Kidney (tissue), 14 donors: ENCODE results near the gene PSORS1C2. TPM values are rescaled to one million over a fixed set of nuclear protein-coding genes. Genes with fewer than 3 reads are reported as not detected.

ENCODE experiments used
- DNase-seq, 5 donors: peaks; one replicate each; pipeline ENCODE4 v3.0.0-alpha.2; 2013 to 2020
- FAIRE-seq: peaks from 2 replicates; lab custom pipeline; 2012; peaks lifted over from hg19 to GRCh38; lab: Jason Lieb, UNC
- H3K27ac ChIP-seq, 2 donors: one replicate each; pipeline ENCODE4 v1.7.0; 2013; ENCODE audit warnings: low read depth in 2 of 2, low read length in 2 of 2, inconsistent platforms in 1 of 2
- H3K27me3 ChIP-seq: one replicate; pipeline ENCODE4 v1.7.1; 2013; ENCODE audit warnings: low read length, inconsistent platforms; ENCODE audit not compliant: control insufficient read depth, insufficient read depth
- H3K36me3 ChIP-seq, 3 donors: one replicate each; pipeline versions ENCODE4 v1.7.0 to v1.7.1; 2013; ENCODE audit warnings: low read length in 3 of 3, control low read depth in 1 of 3, inconsistent platforms in 1 of 3; ENCODE audit not compliant: insufficient read depth in 3 of 3, control insufficient read depth in 2 of 3
- H3K4me1 ChIP-seq, 3 donors: one replicate each; pipeline versions ENCODE4 v1.7.0 to v1.7.1; 2013; ENCODE audit warnings: low read length in 3 of 3, inconsistent platforms in 1 of 3, low read depth in 1 of 3; ENCODE audit not compliant: control insufficient read depth in 2 of 3, insufficient read depth in 2 of 3
- H3K4me3 ChIP-seq, 3 donors: one replicate each; pipeline versions ENCODE4 v1.7.0 to v1.8.1; 2013; ENCODE audit warnings: low read length in 3 of 3, control low read depth in 1 of 3, inconsistent platforms in 1 of 3
- H3K9ac ChIP-seq, 3 donors: one replicate each; pipeline versions ENCODE4 v1.7.0 to v1.7.1; 2013; ENCODE audit warnings: low read length in 3 of 3, control low read depth in 1 of 3, inconsistent platforms in 1 of 3
- H3K9me3 ChIP-seq, 3 donors: one replicate each; pipeline versions ENCODE4 v1.7.0 to v1.7.1; 2013; ENCODE audit warnings: low read length in 3 of 3, control low read depth in 1 of 3, inconsistent platforms in 1 of 3; ENCODE audit not compliant: control insufficient read depth in 2 of 3, insufficient read depth in 1 of 3
- intact Hi-C: fragments of 100-400 bp; cut with DNase I; formaldehyde crosslinking; loops from one replicate; pipeline ENCODE4 v1.11.1; 2022
- polyA plus RNA-seq: library from polyadenylated mRNA; stranded (reverse); fragments of 350-450 nt; fragmentation: Illumina TruSeq; extraction: RNeasy Lipid Tissue Mini Kit (QIAGEN cat#74804); gene quantifications from one replicate; pipeline ENCODE4 v1.2.3, GENCODE V29; 2014; ENCODE audit warnings: low read depth, low replicate concordance; ENCODE audit not compliant: insufficient read depth
- total RNA-seq: library from RNA; stranded (reverse); fragmentation: NEBNext Ultra II Directional; extraction: Animal tissue kit (Norgen Biotek cat#: 25700); gene quantifications from one replicate; pipeline ENCODE4 v1.2.1, GENCODE V29; 2021
- TF ChIP-seq, protein P1 (sequence below): IDR thresholded peaks from 3 replicates; pipeline ENCODE4 v1.5.1; 2012; ENCODE audit warnings: mild to moderate bottlenecking, moderate library complexity, borderline replicate concordance; ENCODE audit not compliant: insufficient read depth; ENCODE audit errors: extremely low read depth
- donor health status: control.
- donor health status: control.
- donor health status: control.
- donor health status: control.
- donor health status: control.
- donor health status: DM: yes; HTN: yes; CAD: no.
- donor health status: Normal renal cell carcinoma (clear cell type).

Gene PSORS1C2
- total and polyA plus RNA-seq, 2 donors from 2014 or later: not detected

GRCh38 chr6:31131595-31131994 lies 7.3 kb downstream of the PSORS1C2 start:
- Histone ChIP-seq H3K27ac (no peak overlapping the region), H3K9ac (no peak overlapping the region), H3K27me3 (no peaks in the 10 kb centered on the region), H3K4me3 (no peak overlapping the region), H3K36me3 (no peaks in the 10 kb centered on the region), H3K9me3 (no peaks in the 10 kb centered on the region), H3K4me1 (no peaks in the 10 kb centered on the region)
- DNase-seq (no peak), FAIRE-seq (no peak)
- intact Hi-C loops: no loop called here
- TF ChIP-seq, protein P1, sequence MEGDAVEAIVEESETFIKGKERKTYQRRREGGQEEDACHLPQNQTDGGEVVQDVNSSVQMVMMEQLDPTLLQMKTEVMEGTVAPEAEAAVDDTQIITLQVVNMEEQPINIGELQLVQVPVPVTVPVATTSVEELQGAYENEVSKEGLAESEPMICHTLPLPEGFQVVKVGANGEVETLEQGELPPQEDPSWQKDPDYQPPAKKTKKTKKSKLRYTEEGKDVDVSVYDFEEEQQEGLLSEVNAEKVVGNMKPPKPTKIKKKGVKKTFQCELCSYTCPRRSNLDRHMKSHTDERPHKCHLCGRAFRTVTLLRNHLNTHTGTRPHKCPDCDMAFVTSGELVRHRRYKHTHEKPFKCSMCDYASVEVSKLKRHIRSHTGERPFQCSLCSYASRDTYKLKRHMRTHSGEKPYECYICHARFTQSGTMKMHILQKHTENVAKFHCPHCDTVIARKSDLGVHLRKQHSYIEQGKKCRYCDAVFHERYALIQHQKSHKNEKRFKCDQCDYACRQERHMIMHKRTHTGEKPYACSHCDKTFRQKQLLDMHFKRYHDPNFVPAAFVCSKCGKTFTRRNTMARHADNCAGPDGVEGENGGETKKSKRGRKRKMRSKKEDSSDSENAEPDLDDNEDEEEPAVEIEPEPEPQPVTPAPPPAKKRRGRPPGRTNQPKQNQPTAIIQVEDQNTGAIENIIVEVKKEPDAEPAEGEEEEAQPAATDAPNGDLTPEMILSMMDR: no peak

DNA sequence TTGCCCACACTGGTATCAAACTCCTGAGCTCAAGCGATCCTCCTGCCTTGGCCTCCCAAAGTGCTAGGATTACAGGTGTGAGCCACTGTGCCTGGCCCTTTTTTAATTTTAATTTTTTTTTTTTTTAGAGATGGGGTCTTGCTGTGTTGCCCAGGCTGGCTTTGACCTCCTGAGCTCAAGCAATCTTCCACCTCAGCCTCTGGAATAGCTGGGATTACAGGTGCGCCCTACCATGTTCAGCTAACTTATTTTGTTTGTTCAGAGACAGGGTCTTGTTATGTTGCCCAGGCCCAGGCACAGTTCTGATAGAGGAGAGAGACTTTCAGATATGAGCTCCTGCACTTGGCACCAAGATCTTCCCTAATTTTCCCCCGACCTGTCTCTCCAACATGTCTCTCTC lies 8.1 kb downstream of the PSORS1C2 start:
- no peak for DNase-seq
- no peak overlapping the region for H3K27ac ChIP-seq
- no peak overlapping the region for H3K9ac ChIP-seq
- TF ChIP-seq, protein P1: no peak
- H3K9me3 ChIP-seq: no peaks in the 10 kb centered on the region
- H3K4me3 ChIP-seq: no peak overlapping the region
- no peaks in the 10 kb centered on the region for H3K4me1 ChIP-seq
- H3K36me3 ChIP-seq: no peaks in the 10 kb centered on the region
- H3K27me3 ChIP-seq: no peaks in the 10 kb centered on the region
- no peak for FAIRE-seq
- intact Hi-C loops: no loop called here

- TF ChIP-seq, protein P1: no peak
- Histone ChIP-seq H3K4me3 (no peak overlapping the region), H3K9ac (no peak overlapping the region), H3K27me3 (no peaks in the 10 kb centered on the region), H3K4me1 (no peaks in the 10 kb centered on the region), H3K36me3 (no peaks in the 10 kb centered on the region), H3K27ac (no peak overlapping the region), H3K9me3 (no peaks in the 10 kb centered on the region)
- FAIRE-seq (no peak), DNase-seq (no peak)
- intact Hi-C loops: no loop called here
Observed at GRCh38 chr6:31129130-31129529, 9.7 kb downstream of the PSORS1C2 start.

GRCh38 chr6:31128093-31128676 lies 10.7 kb downstream of the PSORS1C2 start:
- Histone ChIP-seq H3K9me3 (no peaks in the 10 kb centered on the region), H3K4me1 (peaks cover 0 to 1% (median 0%) of the 10 kb centered on the region in 3 donors), H3K27ac (no peak overlapping the region), H3K9ac (no peak overlapping the region), H3K27me3 (no peaks in the 10 kb centered on the region), H3K36me3 (no peaks in the 10 kb centered on the region), H3K4me3 (no peak overlapping the region)
- FAIRE-seq: no peak
- peak in 4 of 5 donors; percentile 61 to 74 (median 66) for DNase-seq
- intact Hi-C loops: no loop called here
- TF ChIP-seq, protein P1: peak; percentile 61
